Mammary epithelial cell (primary cell): ENCODE data around the gene PIGX.

Source experiments
- EZH2 ChIP-seq: IDR thresholded peaks from 2 replicates; pipeline ENCODE4 v1.6.1; 2012; ENCODE audit warnings: low read length, inconsistent platforms, borderline replicate concordance
- TF ChIP-seq, protein P1 (sequence below), 2 donors: IDR thresholded peaks in 1 of 2; conservative IDR thresholded peaks in 1 of 2; 2 replicates each; pipeline ENCODE4 v1.5.1; 2011 to 2012; ENCODE audit warnings: inconsistent platforms in 2 of 2, low read length in 2 of 2, mild to moderate bottlenecking in 2 of 2, control low read depth in 1 of 2, low read depth in 1 of 2; ENCODE audit not compliant: insufficient read depth in 1 of 2; ENCODE audit errors: extremely low read depth in 1 of 2

- TF ChIP-seq, protein P1, sequence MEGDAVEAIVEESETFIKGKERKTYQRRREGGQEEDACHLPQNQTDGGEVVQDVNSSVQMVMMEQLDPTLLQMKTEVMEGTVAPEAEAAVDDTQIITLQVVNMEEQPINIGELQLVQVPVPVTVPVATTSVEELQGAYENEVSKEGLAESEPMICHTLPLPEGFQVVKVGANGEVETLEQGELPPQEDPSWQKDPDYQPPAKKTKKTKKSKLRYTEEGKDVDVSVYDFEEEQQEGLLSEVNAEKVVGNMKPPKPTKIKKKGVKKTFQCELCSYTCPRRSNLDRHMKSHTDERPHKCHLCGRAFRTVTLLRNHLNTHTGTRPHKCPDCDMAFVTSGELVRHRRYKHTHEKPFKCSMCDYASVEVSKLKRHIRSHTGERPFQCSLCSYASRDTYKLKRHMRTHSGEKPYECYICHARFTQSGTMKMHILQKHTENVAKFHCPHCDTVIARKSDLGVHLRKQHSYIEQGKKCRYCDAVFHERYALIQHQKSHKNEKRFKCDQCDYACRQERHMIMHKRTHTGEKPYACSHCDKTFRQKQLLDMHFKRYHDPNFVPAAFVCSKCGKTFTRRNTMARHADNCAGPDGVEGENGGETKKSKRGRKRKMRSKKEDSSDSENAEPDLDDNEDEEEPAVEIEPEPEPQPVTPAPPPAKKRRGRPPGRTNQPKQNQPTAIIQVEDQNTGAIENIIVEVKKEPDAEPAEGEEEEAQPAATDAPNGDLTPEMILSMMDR (conservative IDR thresholded peaks at IDR 0.05 in 1 of 2, IDR thresholded peaks at IDR 0.05 in 1 of 2; ENCODE audit: extremely low read depth in 1 of 2, insufficient read depth in 1 of 2, low read depth in 1 of 2, low read length in 2 of 2) = no peak
- no peak for TF ChIP-seq EZH2
Observed at GRCh38 chr3:196778755-196779154, 66.6 kb downstream of the PIGX start.
